Measurements from ENCODE around the gene MRGPRX3. TPM values are rescaled to one million over a fixed set of nuclear protein-coding genes. Genes with fewer than 3 reads are reported as not detected.
"Not testable (repeated sequence)": the region's sequence is repeated elsewhere in the genome, so short reads cannot be mapped to it uniquely, and the experiment has no call there.

MRGPRX3 gene
- total RNA-seq, 2 experiments from 2014 or later, result not detected

DNA sequence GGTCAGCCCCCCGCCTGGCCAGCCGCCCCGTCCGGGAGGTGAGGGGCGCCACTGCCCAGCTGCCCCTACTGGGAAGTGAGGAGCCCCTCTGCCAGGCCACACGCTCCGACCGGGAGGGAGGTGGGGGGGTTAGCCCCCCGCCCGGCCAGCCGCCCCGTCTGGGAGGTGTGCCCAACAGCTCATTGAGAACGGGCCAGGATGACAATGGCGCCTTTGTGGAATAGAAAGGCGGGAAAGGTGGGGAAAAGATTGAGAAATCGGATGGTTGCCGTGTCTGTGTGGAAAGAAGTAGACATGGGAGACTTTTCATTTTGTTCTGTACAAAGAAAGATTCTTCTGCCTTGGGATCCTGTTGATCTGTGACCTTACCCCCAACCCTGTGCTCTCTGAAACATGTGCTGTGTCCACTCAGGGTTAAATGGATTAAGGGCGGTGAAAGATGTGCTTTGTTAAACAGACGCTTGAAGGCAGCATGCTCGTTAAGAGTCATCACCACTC, 11.0 kb upstream of the MRGPRX3 start:
- H3K9me3 Mint-ChIP-seq; H3K27ac Mint-ChIP-seq; H3K4me3 Mint-ChIP-seq; H3K4me1 Mint-ChIP-seq; H3K36me3 Mint-ChIP-seq; DNase-seq; ATAC-seq (ENCODE audit: low read depth); POLR2A ChIA-PET: not testable (repeated sequence)
- H3K27me3 Mint-ChIP-seq, result peaks cover 10% of the 10 kb centered on the region

DNA sequence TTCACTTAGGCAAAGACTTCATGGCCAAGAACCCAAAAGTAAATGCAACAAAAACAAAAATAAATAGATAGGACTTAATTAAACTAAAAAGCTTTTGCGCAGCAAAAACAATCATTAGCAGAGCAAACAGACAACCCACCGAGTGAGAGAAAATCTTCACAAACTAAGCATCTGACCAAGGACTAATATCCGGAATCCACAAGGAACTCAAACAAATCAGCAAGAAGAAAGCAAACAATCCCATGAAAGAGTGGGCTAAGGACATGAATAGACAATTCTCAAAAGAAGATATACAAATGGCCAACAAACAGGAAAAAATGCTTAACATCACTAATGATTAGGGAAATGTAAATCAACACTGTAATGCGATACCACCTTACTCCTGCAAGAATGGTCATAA, 1.3 kb upstream of the MRGPRX3 start:
- H3K9me3 Mint-ChIP-seq; H3K36me3 Mint-ChIP-seq; H3K27ac Mint-ChIP-seq; ATAC-seq (ENCODE audit: low read depth); H3K4me3 Mint-ChIP-seq; POLR2A ChIA-PET; H3K4me1 Mint-ChIP-seq; DNase-seq: not testable (repeated sequence)
- peaks cover 32% of the 10 kb centered on the region for H3K27me3 Mint-ChIP-seq

DNA sequence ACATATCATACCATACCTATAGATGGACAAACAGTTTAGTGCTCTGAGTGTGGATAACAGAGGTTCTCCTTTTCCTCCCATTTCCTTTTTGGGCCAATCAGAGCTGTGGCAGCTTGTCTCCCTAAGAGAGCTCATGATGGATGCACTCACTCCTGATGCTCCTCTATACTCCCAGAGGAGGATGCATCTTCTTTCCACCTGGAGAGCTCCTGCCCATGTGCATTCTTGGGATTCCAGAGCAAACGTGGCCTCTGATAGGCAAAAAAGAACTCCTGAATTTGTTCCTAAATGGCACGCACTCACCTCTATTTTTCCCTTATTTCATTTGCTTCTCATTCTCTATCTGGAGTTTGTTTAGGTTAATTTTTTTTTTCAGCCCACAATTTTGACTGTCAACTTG, 2.9 kb downstream of the MRGPRX3 start:
- H3K27ac Mint-ChIP-seq, result no peak overlapping the region
- DNase-seq, result no peak
- H3K4me1 Mint-ChIP-seq, result no peaks in the 10 kb centered on the region
- POLR2A ChIA-PET, result no interaction called here
- peaks cover 27% of the 10 kb centered on the region for H3K27me3 Mint-ChIP-seq
- no peaks in the 10 kb centered on the region for H3K9me3 Mint-ChIP-seq
- ATAC-seq (ENCODE audit: low read depth), result no peak
- H3K4me3 Mint-ChIP-seq, result no peak overlapping the region
- no peaks in the 10 kb centered on the region for H3K36me3 Mint-ChIP-seq

DNA sequence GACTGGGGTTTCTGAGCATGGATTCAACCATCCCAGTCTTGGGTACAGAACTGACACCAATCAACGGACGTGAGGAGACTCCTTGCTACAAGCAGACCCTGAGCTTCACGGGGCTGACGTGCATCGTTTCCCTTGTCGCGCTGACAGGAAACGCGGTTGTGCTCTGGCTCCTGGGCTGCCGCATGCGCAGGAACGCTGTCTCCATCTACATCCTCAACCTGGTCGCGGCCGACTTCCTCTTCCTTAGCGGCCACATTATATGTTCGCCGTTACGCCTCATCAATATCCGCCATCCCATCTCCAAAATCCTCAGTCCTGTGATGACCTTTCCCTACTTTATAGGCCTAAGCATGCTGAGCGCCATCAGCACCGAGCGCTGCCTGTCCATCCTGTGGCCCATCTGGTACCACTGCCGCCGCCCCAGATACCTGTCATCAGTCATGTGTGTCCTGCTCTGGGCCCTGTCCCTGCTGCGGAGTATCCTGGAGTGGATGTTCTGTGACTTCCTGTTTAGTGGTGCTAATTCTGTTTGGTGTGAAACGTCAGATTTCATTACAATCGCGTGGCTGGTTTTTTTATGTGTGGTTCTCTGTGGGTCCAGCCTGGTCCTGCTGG, 4.9 kb downstream of the MRGPRX3 start:
- POLR2A ChIA-PET, result no interaction called here
- ATAC-seq (ENCODE audit: low read depth) (no peak), DNase-seq (no peak)
- H3K27me3 Mint-ChIP-seq, result peaks cover 29% of the 10 kb centered on the region
- no peaks in the 10 kb centered on the region for H3K36me3 Mint-ChIP-seq
- no peak overlapping the region for H3K4me3 Mint-ChIP-seq
- H3K9me3 Mint-ChIP-seq, result no peaks in the 10 kb centered on the region
- H3K4me1 Mint-ChIP-seq, result no peaks in the 10 kb centered on the region
- H3K27ac Mint-ChIP-seq, result no peak overlapping the region

DNA sequence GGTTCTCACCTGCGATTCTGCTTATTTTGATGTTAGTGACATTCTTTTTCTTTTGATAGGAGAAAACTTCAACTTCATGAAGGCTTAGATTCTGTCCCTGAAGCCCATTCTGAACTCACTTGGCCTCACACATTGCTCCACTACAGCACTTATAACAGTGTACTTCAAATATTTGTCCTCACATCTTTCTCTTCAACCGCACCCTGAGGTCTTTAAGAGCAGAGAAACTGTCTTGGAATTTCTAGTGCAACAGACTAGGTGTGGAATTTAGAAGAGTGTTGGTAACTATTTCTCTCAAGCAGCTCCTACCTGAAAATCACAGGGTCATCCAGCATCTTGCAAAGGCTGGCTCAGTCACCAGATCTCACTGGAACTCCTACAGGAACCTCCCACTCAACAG, 7.8 kb downstream of the MRGPRX3 start:
- Mint-ChIP-seq H3K36me3 (no peaks in the 10 kb centered on the region), H3K9me3 (no peaks in the 10 kb centered on the region), H3K4me3 (no peak overlapping the region), H3K27me3 (peaks cover 17% of the 10 kb centered on the region), H3K4me1 (no peaks in the 10 kb centered on the region), H3K27ac (no peak overlapping the region)
- DNase-seq (no peak), ATAC-seq (ENCODE audit: low read depth) (no peak)
- POLR2A ChIA-PET, result no interaction called here

DNA sequence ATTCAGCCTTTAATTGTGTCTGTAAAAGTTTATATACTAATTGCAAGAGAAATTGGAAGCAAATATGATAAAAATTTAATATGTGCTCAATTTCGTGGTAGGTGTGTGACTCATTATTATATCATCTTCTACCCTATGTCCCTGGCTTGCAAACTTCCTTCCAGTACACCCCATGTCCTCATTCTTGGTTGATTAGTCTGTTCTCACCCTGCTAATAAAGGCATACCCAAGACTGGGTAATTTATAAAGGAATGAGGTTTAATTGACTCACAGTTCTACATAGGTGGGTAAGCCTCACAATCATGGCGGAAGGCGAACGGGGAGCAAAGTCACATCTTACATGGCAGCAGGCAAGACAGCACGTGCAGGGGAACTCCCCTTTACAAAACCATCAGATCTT, 11.9 kb downstream of the MRGPRX3 start:
- Mint-ChIP-seq H3K27me3 (peaks cover 25% of the 10 kb centered on the region), H3K4me3 (no peak overlapping the region), H3K36me3 (no peaks in the 10 kb centered on the region), H3K9me3 (no peaks in the 10 kb centered on the region), H3K4me1 (peaks cover 6% of the 10 kb centered on the region), H3K27ac (no peak overlapping the region)
- POLR2A ChIA-PET, result no interaction called here
- DNase-seq (no peak), ATAC-seq (ENCODE audit: low read depth) (no peak)

DNA sequence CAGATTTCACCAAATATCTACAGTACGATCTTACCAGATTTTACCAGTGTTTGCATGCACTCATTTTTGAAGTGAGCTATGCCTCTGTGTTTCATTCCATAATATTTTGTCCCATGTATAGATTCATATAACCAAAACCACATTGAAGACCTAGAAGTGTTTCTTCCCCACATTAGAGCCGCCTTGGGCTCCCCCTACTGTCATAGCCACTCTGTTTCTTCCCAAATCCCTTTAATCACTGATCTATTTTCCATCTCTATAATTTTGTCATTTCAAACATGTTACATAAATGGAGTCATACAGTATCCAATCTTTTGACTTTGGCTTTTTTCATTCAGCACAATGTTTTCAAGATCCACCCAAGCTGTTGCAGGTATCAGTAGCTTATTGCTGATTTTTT, 12.7 kb downstream of the MRGPRX3 start:
- DNase-seq, result no peak
- no peaks in the 10 kb centered on the region for H3K36me3 Mint-ChIP-seq
- no peaks in the 10 kb centered on the region for H3K9me3 Mint-ChIP-seq
- H3K27ac Mint-ChIP-seq, result no peak overlapping the region
- peaks cover 6% of the 10 kb centered on the region for H3K4me1 Mint-ChIP-seq
- ATAC-seq (ENCODE audit: low read depth), result no peak
- H3K27me3 Mint-ChIP-seq, result peaks cover 25% of the 10 kb centered on the region
- POLR2A ChIA-PET, result no interaction called here
- H3K4me3 Mint-ChIP-seq, result no peak overlapping the region

DNA sequence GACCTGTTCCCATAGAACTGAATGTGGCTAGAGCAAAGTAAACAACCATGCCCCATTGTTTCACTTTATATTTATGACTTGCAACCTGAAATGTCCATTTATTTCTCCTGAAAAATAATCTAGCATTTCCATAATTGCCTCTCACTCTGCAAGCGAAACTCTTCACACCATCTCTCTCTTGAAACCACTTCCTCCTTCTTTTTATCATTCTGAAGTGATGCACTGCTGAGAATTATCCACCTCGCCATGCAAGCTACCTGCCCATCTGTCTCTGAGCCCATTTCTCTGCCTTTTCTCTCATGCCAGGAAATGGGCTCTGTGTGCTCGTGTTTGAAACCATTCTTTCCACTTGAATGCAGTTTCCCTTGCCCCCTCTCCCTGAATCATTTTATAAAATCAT, 13.5 kb downstream of the MRGPRX3 start:
- Mint-ChIP-seq H3K4me1 (peaks cover 6% of the 10 kb centered on the region), H3K36me3 (no peaks in the 10 kb centered on the region), H3K9me3 (no peaks in the 10 kb centered on the region), H3K27me3 (peaks cover 24% of the 10 kb centered on the region), H3K27ac (no peak overlapping the region), H3K4me3 (no peak overlapping the region)
- DNase-seq (no peak), ATAC-seq (ENCODE audit: low read depth) (no peak)
- POLR2A ChIA-PET, result no interaction called here

DNA sequence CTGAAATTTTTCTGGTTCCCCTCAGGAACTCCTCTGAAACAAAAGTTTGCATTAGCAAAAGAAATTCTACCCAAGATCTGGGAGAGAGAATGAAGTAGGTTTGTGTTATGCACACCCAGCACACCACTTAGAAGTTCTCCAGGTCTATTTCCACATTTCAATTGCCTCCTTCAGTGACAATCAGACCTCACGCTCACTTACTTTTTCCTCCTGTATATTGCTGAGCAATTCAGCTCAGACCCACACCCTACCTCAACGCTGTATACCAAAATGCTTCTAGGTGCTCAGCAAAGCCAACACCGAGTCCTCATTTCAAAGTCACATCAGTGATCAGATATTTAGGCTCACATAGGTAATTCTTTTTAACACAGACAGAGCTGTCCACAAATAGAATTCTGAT, 19.2 kb downstream of the MRGPRX3 start:
- Mint-ChIP-seq H3K36me3 (no peaks in the 10 kb centered on the region), H3K4me1 (no peaks in the 10 kb centered on the region), H3K9me3 (no peaks in the 10 kb centered on the region), H3K27ac (no peak overlapping the region), H3K4me3 (no peak overlapping the region), H3K27me3 (peaks cover 42% of the 10 kb centered on the region)
- POLR2A ChIA-PET, result no interaction called here
- ATAC-seq (ENCODE audit: low read depth) (no peak), DNase-seq (no peak)

DNA sequence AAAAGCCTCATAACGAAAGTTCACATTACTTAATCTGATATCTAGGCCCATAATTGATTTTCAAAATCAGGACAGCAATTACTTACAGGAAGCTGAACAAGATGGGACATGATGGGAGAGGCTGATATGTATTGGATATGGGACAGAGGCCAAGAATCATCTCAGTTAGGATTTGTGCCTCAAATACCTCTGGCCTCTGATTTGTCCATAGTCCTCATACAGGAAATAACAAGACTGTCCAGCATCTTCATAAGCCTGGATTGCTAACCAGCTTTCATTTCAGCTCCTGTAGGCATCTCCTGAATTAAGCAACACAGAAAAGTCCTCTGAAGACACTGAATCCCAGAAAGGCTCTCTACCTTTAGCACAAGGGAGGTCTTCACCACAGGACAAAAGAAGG, 36.0 kb downstream of the MRGPRX3 start:
- H3K27ac Mint-ChIP-seq, result no peak overlapping the region
- H3K4me1 Mint-ChIP-seq, result peaks cover 2% of the 10 kb centered on the region
- no peak overlapping the region for H3K4me3 Mint-ChIP-seq
- DNase-seq, result no peak
- ATAC-seq (ENCODE audit: low read depth), result no peak
- H3K9me3 Mint-ChIP-seq, result no peaks in the 10 kb centered on the region
- no peaks in the 10 kb centered on the region for H3K36me3 Mint-ChIP-seq
- POLR2A ChIA-PET, result no interaction called here
- peaks cover 41% of the 10 kb centered on the region for H3K27me3 Mint-ChIP-seq

DNA sequence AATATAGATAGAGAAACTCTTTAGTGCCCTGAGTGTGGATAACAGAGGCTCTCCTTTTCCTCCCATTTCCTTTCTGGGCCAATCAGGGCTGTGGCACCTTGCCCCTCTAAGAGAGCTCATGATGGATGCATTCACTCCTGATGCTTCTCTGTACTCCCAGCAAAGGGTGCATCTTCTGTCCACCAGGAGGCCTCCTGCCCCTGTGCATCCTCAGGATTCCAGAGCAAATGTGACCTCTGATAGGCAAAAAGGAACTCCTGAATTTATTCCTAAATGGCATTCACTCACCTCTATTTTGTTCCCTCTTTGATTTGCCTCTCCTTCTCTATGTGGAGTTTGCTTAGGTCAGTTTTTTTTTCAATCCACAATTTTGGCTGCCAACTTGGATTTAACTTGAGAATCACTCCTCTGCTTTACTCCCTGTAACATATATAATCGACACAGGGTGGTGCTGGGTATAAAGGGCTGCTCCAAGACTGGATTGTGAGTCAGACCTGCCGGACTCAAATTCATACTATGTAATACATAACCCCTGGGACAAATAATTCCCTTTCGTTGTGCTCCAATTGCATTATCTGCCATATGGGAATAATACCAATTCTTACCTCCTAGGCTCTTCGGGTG, 39.1 kb downstream of the MRGPRX3 start:
- Mint-ChIP-seq H3K4me3 (no peak overlapping the region), H3K27me3 (peaks cover 42% of the 10 kb centered on the region), H3K9me3 (no peaks in the 10 kb centered on the region), H3K4me1 (no peaks in the 10 kb centered on the region), H3K36me3 (no peaks in the 10 kb centered on the region), H3K27ac (no peak overlapping the region)
- DNase-seq (no peak), ATAC-seq (ENCODE audit: low read depth) (no peak)
- POLR2A ChIA-PET, result no interaction called here

DNA sequence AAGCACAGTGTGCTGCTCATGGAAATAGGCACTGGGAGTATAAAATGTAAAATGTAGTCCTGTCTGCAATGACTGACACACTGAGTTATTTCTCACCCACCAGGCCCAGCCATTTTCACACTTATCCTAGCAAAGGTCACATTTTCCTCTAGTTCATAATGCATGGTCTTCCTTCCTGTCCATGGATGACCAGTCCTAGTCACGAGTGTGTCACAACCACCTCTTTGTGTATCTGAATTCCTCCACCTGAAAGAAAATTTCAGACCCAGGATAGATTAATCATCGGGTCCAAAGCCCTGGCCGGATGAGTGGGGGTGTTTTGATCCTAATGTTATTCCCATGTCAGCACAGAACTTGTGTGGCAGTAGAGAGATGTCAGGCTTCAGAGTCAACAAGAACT, 40.3 kb downstream of the MRGPRX3 start, which contains the start of gene MRGPRX4:
Gene MRGPRX4 (plus strand): TSS at position 172 of the 400 bp plus-strand sequence. CDS start 420 bp downstream, outside the sequence.
- no peaks in the 10 kb centered on the region for H3K4me1 Mint-ChIP-seq
- H3K36me3 Mint-ChIP-seq, result no peaks in the 10 kb centered on the region
- POLR2A ChIA-PET, result no interaction called here
- H3K27ac Mint-ChIP-seq, result no peak within 1 kb of the TSS
- H3K4me3 Mint-ChIP-seq, result no peak within 1 kb of the TSS
- no peak for ATAC-seq (ENCODE audit: low read depth)
- peaks cover 37% of the 10 kb centered on the region for H3K27me3 Mint-ChIP-seq
- no peak for DNase-seq
- H3K9me3 Mint-ChIP-seq, result no peaks in the 10 kb centered on the region

DNA sequence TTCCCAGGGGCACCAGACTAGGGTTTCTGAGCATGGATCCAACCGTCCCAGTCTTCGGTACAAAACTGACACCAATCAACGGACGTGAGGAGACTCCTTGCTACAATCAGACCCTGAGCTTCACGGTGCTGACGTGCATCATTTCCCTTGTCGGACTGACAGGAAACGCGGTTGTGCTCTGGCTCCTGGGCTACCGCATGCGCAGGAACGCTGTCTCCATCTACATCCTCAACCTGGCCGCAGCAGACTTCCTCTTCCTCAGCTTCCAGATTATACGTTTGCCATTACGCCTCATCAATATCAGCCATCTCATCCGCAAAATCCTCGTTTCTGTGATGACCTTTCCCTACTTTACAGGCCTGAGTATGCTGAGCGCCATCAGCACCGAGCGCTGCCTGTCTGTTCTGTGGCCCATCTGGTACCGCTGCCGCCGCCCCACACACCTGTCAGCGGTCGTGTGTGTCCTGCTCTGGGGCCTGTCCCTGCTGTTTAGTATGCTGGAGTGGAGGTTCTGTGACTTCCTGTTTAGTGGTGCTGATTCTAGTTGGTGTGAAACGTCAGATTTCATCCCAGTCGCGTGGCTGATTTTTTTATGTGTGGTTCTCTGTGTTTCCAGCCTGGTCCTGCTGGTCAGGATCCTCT, 41.0 kb downstream of the MRGPRX3 start:
- Mint-ChIP-seq H3K36me3 (no peaks in the 10 kb centered on the region), H3K4me3 (no peak overlapping the region), H3K4me1 (no peaks in the 10 kb centered on the region), H3K27me3 (peaks cover 35% of the 10 kb centered on the region), H3K9me3 (no peaks in the 10 kb centered on the region), H3K27ac (no peak overlapping the region)
- POLR2A ChIA-PET, result no interaction called here
- no peak for DNase-seq
- no peak for ATAC-seq (ENCODE audit: low read depth)
